ENCODE results near the gene PDIA4. TPM values are rescaled to one million over a fixed set of nuclear protein-coding genes. Genes with fewer than 3 reads are reported as not detected.

Gene PDIA4
- total RNA-seq, result 100 to 1,000 TPM in 1 of 4 donors, 10 to 100 TPM in 3; 40.4 to 124 (median 45.2) TPM

GRCh38 chr7:149028346-149029109, at the start of gene PDIA4:
PDIA4 (minus strand) TSS chr7:149028505; CDS start chr7:149028408, 97 bp downstream.
- WGBS, 2 donors, result 0 to 2% methylated on average over 16 to 34 of the region's 87 CpGs
- no peaks in the 10 kb centered on the region for H3K36me3 ChIP-seq
- no peaks in the 10 kb centered on the region for H3K9me3 ChIP-seq
- DNase-seq (ENCODE audit: low spot score in 2 of 2), result peak; percentile 96 to 99
- peak within 1 kb of the TSS; percentile 66 to 85 (median 80) for H3K4me3 ChIP-seq
- TF ChIP-seq CTCF (IDR thresholded peaks at IDR 0.05), result peak in 4 of 5 experiments; percentile 20 to 69 (median 40)
- TF ChIP-seq POLR2A (IDR thresholded peaks at IDR 0.05), result peak; percentile 7 to 83
- TF ChIP-seq EP300 (IDR thresholded peaks at IDR 0.05), result peak; percentile 70 to 93
- H3K4me1 ChIP-seq, result peaks cover 0 to 41% (median 14%) of the 10 kb centered on the region in 4 donors
- no peaks in the 10 kb centered on the region for H3K27me3 ChIP-seq
- peak within 1 kb of the TSS; percentile 74 to 95 (median 90) for H3K27ac ChIP-seq

- DNase-seq (ENCODE audit: low spot score in 2 of 2), result no peak
- 84 to 96% methylated on average over 9 of the region's 9 CpGs for WGBS, 2 donors
- TF ChIP-seq EP300 (IDR thresholded peaks at IDR 0.05) (no peak), POLR2A (IDR thresholded peaks at IDR 0.05) (no peak), CTCF (IDR thresholded peaks at IDR 0.05) (no peak)
- no peak overlapping the region for H3K4me3 ChIP-seq
- no peaks in the 10 kb centered on the region for H3K4me1 ChIP-seq
- no peaks in the 10 kb centered on the region for H3K27me3 ChIP-seq
- H3K9me3 ChIP-seq, result no peaks in the 10 kb centered on the region
- H3K36me3 ChIP-seq, result peaks cover 0 to 44% (median 0%) of the 10 kb centered on the region in 3 donors
- no peak overlapping the region for H3K27ac ChIP-seq
Observed at GRCh38 chr7:149077594-149077993, 49.3 kb upstream of the PDIA4 start.

GRCh38 chr7:149075286-149075685, 47.0 kb upstream of the PDIA4 start:
- peaks cover 0 to 63% (median 7%) of the 10 kb centered on the region in 3 donors for H3K36me3 ChIP-seq
- TF ChIP-seq POLR2A (IDR thresholded peaks at IDR 0.05), result no peak
- no peak for TF ChIP-seq CTCF (IDR thresholded peaks at IDR 0.05)
- no peak for TF ChIP-seq EP300 (IDR thresholded peaks at IDR 0.05)
- H3K27me3 ChIP-seq, result no peaks in the 10 kb centered on the region
- H3K4me1 ChIP-seq, result no peaks in the 10 kb centered on the region
- H3K9me3 ChIP-seq, result no peaks in the 10 kb centered on the region
- no peak overlapping the region for H3K4me3 ChIP-seq
- H3K27ac ChIP-seq, result no peak overlapping the region
- no peak for DNase-seq (ENCODE audit: low spot score in 2 of 2)
- 95 to 98% methylated on average over 2 of the region's 2 CpGs for WGBS, 2 donors

- Histone ChIP-seq H3K27me3 (no peaks in the 10 kb centered on the region), H3K36me3 (peaks cover 0 to 62% (median 9%) of the 10 kb centered on the region in 3 donors), H3K4me3 (no peak overlapping the region), H3K27ac (no peak overlapping the region), H3K4me1 (no peaks in the 10 kb centered on the region), H3K9me3 (no peaks in the 10 kb centered on the region)
- WGBS, 2 donors, result 82 to 89% methylated on average over 3 of the region's 3 CpGs
- DNase-seq (ENCODE audit: low spot score in 2 of 2), result no peak
- TF ChIP-seq CTCF (IDR thresholded peaks at IDR 0.05) (no peak), POLR2A (IDR thresholded peaks at IDR 0.05) (no peak), EP300 (IDR thresholded peaks at IDR 0.05) (no peak)
Observed at GRCh38 chr7:149074116-149074885, 46.0 kb upstream of the PDIA4 start.

GRCh38 chr7:149072438-149072775, 44.1 kb upstream of the PDIA4 start:
- no peak for DNase-seq (ENCODE audit: low spot score in 2 of 2)
- Histone ChIP-seq H3K27ac (no peak overlapping the region), H3K36me3 (peaks cover 0 to 60% (median 9%) of the 10 kb centered on the region in 3 donors), H3K4me3 (no peak overlapping the region), H3K27me3 (no peaks in the 10 kb centered on the region), H3K4me1 (no peaks in the 10 kb centered on the region), H3K9me3 (no peaks in the 10 kb centered on the region)
- TF ChIP-seq EP300 (IDR thresholded peaks at IDR 0.05) (no peak), CTCF (IDR thresholded peaks at IDR 0.05) (no peak), POLR2A (IDR thresholded peaks at IDR 0.05) (no peak)
- 89 to 93% methylated on average over 4 of the region's 4 CpGs for WGBS, 2 donors
